ENCODE results near the gene ZFYVE28.

DNA sequence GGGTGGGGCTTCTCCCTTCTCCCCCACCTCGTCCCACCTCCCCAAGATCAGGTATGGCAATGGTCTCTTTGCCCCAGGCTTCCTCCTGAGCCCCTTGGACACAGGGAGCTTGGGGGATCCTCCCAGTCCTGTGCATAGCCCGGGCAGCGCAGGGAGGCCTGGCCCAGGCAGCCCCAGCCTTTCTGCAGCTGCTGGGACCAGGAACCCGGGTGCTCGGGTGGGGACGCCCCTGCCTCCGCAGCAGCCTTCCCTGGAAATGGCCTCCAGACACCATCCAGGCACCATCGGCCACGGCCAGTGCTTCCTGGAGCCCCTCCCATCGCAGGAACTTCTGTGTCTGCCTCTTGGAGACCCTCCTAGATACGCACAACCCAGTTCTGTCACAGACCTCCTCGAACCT lies 150.6 kb downstream of the ZFYVE28 start:
- TF ChIP-seq, protein P1, sequence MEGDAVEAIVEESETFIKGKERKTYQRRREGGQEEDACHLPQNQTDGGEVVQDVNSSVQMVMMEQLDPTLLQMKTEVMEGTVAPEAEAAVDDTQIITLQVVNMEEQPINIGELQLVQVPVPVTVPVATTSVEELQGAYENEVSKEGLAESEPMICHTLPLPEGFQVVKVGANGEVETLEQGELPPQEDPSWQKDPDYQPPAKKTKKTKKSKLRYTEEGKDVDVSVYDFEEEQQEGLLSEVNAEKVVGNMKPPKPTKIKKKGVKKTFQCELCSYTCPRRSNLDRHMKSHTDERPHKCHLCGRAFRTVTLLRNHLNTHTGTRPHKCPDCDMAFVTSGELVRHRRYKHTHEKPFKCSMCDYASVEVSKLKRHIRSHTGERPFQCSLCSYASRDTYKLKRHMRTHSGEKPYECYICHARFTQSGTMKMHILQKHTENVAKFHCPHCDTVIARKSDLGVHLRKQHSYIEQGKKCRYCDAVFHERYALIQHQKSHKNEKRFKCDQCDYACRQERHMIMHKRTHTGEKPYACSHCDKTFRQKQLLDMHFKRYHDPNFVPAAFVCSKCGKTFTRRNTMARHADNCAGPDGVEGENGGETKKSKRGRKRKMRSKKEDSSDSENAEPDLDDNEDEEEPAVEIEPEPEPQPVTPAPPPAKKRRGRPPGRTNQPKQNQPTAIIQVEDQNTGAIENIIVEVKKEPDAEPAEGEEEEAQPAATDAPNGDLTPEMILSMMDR (IDR thresholded peaks at IDR 0.05) = no peak
- TF ChIP-seq POLR2A (IDR thresholded peaks at IDR 0.05) = no peak
- no peak for TF ChIP-seq POLR2AphosphoS5 (IDR thresholded peaks at IDR 0.05)
